ENCODE data around the gene LPP. TPM values are rescaled to one million over a fixed set of nuclear protein-coding genes. Genes with fewer than 3 reads are reported as not detected.

Gene LPP
- total and polyA plus RNA-seq, 2 of the 13 experiments (the other 11 are each of a cell fraction or from before 2014, with no cell fraction given) = 19.2 to 29.9 TPM

- no peak for TF ChIP-seq SOX6 (IDR thresholded peaks at IDR 0.05)
- peak; percentile 96 for TF ChIP-seq SOX6 (CRISPR knock-in tag; IDR thresholded peaks at IDR 0.05)
- no peak for TF ChIP-seq PTBP1 (IDR thresholded peaks at IDR 0.05; ENCODE audit: low read depth, low read length, poor library complexity, severe bottlenecking)
- TF ChIP-seq SMAD9 (CRISPR knock-in tag; IDR thresholded peaks at IDR 0.05) = no peak
- no peak for TF ChIP-seq ZBTB7A (CRISPR knock-in tag; IDR thresholded peaks at IDR 0.05)
- TF ChIP-seq DNMT1 (CRISPR knock-in tag; IDR thresholded peaks at IDR 0.05) = no peak
- peak; percentile 86 for TF ChIP-seq CREM (IDR thresholded peaks at IDR 0.05)
- no peak for TF ChIP-seq CREM (CRISPR knock-in tag; IDR thresholded peaks at IDR 0.05)
- peak; percentile 75; the same call in 1 of the 2 replicates for TF ChIP-seq ERF (CRISPR knock-in tag; IDR thresholded peaks at IDR 0.05)
- TF ChIP-seq, protein P1, sequence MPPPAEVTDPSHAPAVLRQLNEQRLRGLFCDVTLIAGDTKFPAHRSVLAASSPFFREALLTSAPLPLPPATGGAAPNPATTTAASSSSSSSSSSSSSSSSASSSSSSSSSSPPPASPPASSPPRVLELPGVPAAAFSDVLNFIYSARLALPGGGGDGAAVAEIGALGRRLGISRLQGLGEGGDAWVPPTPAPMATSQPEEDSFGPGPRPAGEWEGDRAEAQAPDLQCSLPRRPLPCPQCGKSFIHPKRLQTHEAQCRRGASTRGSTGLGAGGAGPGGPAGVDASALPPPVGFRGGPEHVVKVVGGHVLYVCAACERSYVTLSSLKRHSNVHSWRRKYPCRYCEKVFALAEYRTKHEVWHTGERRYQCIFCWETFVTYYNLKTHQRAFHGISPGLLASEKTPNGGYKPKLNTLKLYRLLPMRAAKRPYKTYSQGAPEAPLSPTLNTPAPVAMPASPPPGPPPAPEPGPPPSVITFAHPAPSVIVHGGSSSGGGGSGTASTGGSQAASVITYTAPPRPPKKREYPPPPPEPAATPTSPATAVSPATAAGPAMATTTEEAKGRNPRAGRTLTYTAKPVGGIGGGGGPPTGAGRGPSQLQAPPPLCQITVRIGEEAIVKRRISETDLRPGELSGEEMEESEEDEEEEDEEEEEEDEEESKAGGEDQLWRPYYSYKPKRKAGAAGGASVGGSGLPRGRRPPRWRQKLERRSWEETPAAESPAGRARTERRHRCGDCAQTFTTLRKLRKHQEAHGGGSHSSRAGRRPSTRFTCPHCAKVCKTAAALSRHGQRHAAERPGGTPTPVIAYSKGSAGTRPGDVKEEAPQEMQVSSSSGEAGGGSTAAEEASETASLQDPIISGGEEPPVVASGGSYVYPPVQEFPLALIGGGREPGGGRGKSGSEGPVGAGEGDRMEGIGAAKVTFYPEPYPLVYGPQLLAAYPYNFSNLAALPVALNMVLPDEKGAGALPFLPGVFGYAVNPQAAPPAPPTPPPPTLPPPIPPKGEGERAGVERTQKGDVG (CRISPR knock-in tag; IDR thresholded peaks at IDR 0.05; ENCODE audit: borderline replicate concordance) = no peak
- TF ChIP-seq RAD51 (IDR thresholded peaks at IDR 0.05; ENCODE audit: borderline replicate concordance) = no peak
- no peak for TF ChIP-seq ZNF597 (CRISPR knock-in tag; IDR thresholded peaks at IDR 0.05)
- TF ChIP-seq MNT (IDR thresholded peaks at IDR 0.05) = no peak
- TF ChIP-seq ZBTB42 (CRISPR knock-in tag; IDR thresholded peaks at IDR 0.05) = no peak
- TF ChIP-seq, protein P2, sequence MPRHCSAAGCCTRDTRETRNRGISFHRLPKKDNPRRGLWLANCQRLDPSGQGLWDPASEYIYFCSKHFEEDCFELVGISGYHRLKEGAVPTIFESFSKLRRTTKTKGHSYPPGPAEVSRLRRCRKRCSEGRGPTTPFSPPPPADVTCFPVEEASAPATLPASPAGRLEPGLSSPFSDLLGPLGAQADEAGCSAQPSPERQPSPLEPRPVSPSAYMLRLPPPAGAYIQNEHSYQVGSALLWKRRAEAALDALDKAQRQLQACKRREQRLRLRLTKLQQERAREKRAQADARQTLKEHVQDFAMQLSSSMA (CRISPR knock-in tag; IDR thresholded peaks at IDR 0.05) = no peak
- TF ChIP-seq ZBTB20 (CRISPR knock-in tag; IDR thresholded peaks at IDR 0.05; ENCODE audit: borderline replicate concordance, low read depth) = peak; percentile 96
- TF ChIP-seq ZNF101 (CRISPR knock-in tag; IDR thresholded peaks at IDR 0.05; ENCODE audit: borderline replicate concordance, low read depth) = no peak
Measured at GRCh38 chr3:188839187-188839695, 685.3 kb downstream of the LPP start (continued).
